GM18870 (cell line): ENCODE data around the gene AVEN.

ENCODE experiments used
- ATAC-seq: cut with Tn5 transposase; IDR thresholded peaks from one replicate; pipeline ENCODE4 v1.9.1; 2021; ENCODE audit warnings: moderate library complexity; ENCODE audit not compliant: unreplicated experiment

AVEN gene

DNA sequence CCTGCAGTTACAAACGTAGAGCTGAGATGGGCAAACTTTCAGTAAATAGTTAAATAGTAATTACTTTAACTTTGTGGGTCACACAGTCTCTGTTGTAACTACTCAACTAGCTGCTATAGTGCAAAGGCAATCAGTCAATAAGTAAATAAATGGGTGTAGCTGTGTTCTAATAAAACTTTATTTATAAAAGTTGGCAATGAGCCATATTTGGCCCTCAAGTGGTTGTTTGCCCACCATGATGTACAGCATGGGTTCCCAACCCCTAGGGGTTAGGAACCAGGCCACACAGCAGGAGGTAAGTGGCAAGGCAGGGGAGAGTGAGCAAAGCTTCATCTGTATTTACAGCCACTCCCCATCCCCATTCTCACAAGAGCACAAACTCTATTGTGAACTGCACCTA is 115.6 kb downstream of the AVEN start:
- no peak for ATAC-seq

DNA sequence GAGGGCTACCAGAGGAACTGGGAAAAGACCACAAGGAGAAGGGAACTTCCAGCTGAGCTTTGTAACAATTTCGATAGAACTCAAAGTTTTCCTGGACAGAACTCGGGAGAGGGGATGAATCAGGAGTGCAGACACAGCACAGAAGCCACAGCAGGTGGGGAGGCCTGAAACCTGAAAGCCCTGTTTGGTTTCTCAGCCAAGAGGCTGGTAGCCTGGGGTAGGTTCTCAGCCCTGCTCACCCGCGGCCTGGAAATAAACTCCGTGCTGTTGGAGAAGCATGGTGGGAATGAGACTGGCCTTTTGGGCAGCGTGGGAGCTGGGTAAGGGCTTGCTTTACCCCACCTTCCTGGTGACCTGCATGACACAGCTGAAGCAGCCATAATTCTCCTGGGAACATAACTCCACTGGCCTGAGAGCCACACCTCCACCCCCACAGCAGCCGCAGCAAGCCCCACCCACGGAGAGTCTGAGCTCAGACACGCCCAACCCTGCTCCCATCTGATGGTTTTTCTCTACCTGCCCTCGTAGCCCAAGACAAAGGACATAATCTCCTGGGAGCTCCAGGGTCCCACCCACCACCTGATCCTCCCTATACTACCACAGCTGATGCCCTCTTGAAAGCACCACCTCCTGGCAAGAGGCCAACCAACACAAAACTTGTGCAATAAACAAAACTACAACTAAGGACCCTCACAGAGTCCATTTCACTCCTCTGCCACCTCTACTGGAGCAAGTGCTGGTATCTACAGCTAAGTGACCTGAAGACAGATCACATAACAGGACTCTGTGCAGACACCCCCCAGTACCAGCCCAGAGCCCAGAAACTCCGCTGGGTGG is 123.2 kb downstream of the AVEN start:
- no peak for ATAC-seq

DNA sequence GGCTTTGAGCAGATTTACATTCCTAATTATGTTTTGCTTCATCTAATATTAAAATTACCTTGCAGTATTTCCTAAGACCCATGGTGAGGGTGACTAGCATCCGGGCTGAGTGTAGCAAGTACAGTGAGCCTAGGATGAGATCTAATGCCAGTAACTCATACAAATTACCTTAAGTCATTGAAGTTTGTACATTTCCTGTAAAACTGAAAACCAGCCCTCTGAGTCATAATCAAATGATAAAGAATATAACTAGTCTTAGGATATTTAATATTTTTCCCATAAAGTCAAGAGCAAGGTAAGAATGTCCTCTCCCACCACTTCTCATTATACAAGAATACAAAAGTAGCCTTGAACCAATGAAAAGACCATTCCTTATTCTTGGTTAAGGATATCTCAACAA is 125.5 kb downstream of the AVEN start:
- ATAC-seq: no peak

DNA sequence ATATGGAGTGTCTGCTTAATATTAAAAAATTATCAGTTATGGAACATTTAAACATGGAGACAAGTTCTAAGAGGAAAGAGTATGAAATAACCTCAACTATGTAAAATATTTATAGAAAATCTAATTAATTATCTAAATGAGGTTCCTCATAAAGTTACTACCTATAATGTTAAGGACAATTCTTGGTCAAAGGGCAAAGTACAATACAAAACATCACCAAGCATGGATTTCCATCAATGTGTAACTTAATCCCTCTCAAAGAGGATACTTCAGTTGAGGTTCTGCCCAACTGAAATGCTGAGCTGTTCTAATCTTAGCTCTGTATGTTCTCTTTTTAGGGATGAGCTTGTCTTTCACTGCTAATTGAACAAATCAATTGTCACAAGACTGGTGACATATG is 126.7 kb downstream of the AVEN start:
- ATAC-seq: no peak

DNA sequence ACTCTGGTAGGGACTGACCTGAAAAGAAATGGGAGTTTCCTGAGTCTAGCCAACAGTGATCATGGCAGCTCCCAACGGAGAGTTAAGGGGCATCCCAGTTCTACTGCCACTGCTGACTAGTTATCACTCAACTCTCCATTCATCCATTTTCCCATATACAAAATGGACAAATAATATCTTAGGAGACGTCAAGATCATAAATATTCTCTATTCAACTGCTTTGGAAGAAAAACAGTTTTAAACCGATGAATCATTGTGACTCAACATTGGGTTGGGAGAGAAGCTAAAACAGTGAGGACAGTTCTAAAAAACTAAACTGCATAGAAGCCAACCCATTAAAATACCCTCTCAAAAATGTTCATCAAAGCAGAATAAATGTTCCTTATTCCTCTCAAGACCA is 128.3 kb downstream of the AVEN start:
- ATAC-seq: no peak

DNA sequence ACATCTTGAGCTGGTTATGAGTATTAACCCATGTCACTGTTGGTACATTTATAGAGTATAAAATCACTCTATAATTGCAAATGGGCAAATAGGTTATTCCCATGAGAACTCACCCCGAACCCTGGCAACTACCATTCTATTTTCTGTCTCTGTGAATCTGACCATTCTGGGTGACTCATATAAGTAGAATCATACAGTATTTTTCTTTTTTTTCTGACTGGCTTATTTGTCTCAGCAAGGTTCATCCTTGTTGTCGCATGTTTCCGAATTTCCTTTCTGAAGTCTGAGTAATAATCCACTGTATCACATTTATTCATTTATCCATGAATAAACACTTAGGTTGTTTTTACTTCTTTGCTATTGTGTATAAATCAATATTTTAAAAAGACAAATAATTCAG is 130.6 kb downstream of the AVEN start:
- ATAC-seq: no peak

DNA sequence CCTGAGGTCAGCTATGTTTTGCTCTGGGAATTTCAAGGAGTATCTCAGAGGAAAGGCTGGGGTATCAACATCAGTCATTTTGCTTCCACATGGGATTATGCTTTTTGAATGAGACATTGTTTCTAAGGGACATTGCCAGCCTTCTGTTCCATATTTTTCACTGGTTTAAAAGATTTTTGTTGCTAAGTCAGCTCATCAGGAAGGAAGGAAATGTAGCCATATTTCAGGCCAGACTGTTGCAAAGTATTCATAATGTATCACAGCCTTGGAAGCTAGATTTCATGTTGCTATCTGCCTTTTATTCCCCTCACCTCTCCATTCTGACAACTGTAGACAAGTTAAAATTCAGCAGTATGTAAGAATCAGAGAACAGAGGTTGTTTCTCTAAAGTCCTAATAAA is 131.7 kb downstream of the AVEN start:
- ATAC-seq: no peak

DNA sequence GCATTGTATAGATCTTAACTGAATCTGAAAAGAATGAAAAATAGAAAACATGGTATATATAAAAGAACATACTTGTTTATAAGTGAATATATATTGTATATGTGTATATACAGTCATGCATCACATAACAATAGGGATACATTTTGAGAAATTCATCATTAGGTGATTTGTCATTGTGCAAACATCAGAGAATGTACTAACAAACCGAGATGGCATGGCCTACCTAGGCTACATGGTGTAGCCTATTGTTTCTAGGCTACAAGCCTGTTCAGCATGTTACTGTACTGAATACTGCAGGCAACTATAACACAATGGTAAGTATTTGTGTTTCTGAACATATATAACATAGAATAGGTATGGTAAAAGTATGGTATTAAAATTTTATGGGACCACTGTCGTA is 135.3 kb downstream of the AVEN start:
- ATAC-seq: no peak

DNA sequence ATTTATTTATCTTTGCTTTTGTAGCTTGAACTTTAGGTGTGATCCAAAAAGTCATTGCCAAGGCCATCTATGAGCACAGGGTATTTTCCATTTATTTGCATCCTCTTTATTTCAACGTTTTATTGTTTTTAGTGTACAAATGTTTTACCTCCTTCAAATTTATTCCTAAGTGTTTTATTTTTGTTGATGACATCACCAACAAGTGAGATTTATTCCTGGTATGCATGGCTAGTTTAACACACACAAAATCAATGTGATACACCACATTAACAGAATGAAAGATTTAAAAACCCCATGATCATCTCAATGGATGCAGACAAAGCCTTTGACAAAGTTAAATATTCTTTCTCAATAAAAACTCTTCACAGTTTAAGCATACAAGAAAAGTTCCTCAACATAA is 137.0 kb downstream of the AVEN start:
- ATAC-seq: no peak

DNA sequence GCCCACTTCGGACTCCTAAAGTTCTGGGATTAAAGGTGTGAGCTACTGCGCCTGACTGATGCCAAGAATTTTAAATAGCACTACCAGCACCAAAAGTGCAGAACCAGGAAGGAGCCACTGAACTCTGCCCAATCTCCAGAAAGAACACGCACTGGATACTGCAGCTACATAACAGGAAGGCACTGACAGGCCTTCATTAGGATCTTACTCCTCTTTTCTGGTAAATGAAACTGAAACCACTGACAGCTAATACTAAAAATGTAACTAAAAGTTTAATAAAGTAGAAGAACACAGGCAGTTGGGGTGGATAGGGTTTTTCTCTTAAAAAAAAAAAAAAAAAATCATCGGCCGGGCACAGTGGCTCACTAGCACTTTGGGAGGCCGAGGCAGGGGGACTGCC is 144.8 kb downstream of the AVEN start:
- peak; percentile 79 for ATAC-seq

DNA sequence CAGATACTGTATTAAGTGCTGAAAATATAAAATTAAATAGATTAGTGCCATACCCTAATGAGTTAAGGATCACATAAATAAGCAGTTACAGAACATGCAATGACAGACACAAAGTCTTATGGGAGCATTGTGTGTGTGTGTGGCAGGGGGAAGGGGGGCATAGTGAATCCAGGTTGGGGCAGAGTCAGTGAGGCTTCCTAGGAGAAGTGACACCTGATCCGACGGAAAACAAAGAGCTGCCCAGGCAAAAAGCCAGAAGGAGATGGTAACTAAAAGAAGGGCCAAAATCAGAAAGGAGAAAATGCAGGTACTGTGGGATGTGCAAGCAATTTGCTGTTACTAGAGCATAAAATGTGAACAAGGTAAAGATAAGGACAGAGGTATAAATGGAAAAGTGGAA is 150.8 kb downstream of the AVEN start:
- ATAC-seq: no peak

DNA sequence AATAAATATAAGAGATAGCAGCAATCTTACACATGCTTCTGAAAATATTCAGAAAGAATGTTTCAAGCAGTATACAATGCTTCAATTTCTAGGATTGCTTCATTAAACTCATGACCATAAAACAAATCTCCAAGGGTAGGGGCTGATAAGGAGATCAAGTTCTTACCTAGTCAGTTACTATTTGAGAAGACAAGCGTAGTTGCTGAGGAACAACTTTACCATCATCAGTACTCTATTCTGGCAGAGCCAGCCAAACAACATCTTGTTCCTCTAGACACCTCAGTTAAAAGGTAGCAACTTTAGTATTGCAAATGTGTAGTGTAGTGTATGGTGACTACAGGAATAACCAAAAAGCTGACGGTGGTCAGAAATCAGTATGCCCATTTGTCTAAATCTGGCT is 156.1 kb downstream of the AVEN start:
- ATAC-seq: no peak

DNA sequence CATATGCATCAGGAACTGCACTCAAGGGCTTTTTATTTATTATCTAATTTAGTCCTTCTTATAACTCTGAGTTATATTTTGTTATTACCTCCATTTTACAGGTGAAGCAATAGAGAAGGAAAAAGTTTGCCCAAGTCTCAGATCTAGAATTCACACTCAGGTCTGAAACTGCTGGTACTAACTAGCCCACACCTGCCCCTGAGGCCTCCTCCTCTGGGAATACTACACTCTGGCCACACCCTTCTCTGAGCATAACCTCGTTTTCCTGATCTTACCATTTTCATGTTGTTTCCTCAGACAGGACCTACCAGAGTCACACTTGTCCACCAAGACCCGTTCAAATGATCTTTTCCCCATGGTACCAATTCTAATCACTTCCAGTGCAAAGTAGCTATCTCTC is 164.8 kb downstream of the AVEN start:
- no peak for ATAC-seq

DNA sequence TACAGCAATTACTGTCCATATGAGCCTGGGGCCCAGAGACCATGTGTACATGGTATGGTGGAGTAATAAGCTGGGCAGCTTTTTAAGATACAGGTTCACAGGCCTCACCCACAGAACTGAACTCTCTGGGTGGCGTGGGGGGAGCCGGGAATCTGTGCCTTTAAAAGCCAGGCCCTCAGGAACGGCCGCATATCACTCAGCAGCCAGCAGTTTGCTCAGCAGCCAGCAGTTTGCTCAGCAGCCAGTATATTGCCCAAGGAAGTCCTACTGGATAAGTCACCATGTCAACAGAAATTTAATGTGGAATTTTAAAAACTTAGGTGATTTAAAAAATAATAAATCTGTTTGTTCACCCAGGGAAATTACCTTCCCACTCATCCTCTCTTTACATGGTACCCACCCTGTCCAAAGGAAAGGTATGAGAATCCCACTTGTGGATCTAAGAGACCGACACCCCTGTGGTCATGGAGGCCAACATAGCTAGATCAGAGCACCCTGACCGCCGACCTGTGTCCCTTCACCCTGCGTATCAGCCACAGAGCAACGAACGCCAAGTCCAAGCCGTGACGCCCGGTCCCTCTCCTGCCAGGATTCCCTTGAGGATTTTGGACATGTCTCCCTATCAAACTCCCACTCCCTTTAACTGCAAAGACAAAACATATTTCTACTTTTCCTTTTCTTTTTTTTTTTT is 166.4 kb downstream of the AVEN start:
- ATAC-seq: no peak

DNA sequence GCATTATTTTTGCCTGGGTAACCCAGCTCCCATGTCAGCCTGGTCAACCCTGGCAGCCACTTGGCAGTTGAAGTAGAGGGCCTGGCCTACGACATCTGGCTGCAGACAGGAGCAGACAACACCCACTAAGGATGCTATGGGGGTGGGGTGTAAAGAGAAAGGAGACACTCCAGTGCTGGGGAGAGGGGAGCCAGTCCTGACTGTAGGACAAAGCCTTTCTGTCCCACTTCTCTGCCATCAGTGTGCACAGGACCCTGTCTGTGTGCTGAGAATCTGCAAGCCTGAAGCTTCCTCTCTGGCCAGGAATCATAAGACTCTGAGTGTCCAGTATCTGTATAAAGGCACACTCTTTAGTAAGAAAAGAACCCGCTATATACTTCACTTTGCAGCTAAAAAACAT is 167.0 kb downstream of the AVEN start:
- ATAC-seq: no peak

DNA sequence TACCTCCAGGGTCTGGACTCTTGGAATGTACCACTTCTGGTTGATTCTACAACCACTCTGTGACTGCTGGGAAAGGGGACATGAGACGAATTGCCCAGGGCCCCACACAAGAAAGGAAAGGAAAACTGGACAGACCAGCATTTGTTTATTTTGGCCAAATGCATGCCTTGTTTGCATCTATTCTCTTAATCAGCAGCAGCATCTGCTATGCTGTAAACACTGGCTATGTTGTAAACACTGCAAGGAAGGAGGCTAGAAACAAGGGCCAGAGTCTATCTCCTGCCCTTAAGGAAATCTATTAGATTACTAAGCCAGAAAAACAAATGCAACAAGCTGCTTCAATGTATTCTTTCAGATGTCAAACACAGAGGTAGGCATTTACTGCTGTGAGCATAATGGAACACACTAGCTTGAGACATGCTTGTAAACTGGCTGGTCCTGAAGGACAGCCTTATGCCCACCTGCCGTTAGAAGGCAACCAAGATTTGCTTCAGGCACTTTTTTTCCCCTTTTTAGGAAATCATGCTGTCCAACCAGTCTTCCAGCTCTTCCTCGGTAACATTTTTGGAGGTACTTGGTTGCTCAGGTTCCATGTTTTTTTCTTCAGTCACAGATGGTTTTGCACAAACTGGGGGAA is 172.8 kb downstream of the AVEN start:
- ATAC-seq: no peak

DNA sequence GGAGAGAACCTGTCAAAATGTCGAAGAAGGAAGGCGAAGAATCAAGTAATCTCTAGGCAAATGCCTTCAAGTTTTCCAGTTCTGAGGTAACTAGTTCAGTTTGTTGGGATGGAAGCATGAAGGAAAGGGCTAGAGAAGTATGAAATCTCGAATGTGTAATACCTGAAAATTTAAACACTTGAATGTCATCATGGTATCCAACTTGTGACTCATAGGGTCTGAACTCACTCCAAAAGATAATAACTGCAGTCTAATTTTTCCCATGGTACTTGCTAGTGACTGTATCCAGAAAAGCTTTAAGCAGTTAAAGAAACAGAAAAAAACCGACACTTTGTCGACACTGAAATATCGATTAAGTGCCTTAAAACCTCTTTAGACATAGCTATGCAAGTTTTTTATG is 173.6 kb downstream of the AVEN start:
- no peak for ATAC-seq

DNA sequence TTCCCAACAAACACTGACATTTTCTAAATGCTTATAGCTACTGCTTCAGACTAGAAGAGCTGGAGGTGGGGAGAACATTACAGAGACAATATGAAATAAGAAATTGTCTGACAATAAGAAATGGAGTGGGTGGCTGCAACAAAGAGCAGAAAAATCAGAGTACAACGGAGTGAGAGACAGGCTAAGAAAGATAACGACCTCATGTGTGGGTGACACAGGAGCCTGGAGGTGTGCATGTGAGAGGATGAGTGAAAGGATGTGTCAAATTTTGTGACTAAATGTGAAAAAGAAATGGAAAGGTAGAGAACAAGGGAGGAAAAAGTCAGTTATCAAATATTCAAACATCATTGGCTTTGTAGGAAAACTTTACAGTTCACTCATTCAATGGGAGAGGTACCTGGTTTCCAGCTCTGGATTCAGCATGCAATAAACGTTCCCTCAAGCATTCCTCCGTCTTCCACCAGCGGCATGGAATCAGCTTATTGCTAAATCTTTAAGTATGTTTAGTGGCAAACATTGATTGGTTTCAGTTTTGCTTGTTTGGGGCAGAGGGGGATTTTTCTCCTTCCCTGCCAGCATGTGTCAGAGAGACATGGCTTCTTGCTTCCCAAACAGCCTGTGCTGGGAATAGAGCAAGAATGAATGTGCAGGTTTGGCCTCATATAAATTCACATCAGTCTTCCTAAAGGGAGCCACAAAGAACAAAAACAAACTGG is 174.5 kb downstream of the AVEN start:
- ATAC-seq: no peak

DNA sequence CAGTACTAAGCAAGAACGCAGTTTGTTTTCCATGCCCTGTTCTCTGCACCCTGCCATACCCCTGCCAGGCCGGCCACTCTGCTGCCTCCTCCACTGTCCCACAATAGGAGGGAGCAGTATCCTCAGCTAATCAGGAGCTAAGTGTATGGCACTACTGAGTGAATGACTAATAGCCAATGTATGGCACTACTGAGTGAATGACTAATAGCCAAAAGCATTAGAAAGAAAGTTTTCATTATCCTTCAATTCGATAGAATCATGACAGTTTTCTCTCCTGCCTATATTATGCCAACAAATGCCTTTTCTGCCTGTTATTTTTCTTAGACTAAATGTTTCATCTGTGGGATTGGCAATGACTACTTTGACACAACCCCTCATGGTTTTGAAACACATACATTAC is 178.2 kb downstream of the AVEN start:
- no peak for ATAC-seq

DNA sequence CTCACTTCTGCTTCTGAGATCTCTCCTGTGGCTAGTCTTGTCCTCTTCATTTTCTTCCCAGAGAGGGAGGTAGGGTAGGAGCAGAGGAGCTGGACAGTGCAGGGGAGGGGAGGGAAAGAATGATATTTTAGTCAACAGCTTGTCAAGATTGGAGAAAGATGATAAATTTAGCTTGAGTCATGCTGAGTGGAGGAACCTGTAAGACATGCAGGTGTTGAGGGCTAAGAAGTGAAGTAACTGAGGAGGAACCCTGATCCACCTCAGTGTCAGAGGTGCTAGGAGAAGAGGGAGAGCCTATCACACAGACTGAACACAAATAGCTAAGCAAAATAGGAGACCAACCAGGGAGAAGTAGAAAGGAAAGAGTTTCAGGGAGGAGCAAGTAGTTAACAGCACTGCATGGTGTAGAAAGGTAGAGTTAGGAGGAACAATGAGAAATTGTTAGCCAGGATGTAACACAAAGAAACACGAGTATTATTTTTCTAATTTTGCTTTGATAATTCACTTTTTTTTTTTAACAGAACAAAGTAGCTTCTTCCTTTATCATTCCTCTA is 178.9 kb downstream of the AVEN start:
- no peak for ATAC-seq

DNA sequence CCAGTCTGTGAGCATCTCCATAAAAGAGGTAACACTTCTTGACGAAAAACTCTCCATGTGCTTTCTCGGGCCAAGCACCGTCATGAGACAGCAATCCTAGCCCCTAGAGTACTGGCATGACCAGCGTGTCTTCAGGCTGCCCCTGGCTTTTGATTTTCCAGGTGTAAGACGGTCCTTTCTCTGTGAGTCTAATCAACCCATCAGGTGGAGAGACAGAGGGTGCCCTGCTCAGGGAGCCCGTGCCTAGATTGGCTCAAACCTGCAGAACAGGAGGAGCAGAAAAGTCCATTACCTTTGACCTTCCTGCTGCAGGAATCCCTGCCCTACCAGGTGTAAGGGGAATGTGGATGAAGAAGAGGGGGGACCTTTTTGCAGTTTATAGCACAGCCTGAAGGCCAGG is 180.2 kb downstream of the AVEN start:
- no peak for ATAC-seq
